ENCODE data around the gene DVL2.

The DVL2 gene

DNA sequence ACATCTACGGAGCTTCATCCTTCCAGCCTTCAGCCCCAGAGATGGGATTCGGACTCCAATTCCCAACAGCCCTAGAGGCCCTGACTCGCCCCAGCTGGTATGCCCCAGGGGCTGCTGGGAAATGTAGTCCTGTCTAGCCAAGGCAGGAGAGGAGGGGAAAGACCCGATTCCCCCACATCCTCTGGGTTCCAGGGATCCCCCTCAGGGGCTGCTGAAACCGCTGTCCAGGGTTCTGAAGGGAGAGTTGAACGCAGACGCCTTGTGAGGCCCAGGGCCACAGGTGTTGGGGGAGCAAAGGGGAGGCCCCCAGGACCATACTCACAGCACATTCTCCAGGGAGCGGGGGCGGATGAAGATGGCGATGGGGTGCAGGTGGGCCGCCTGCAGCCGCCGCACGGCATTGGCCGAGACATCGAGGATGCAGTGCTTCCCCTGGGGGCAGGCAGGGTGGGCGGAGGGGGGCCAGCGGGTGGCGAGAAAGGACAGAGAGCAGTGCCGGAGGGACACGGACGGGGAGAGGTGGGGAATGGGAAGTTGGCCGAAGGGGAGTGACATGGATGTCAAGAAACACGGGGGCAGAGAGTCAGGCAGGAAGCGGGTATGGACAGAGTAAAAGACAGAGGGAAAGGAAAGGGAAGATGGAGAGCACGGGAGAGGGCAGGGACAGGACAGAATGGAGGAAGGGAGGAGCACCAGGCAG, 42.6 kb downstream of the DVL2 start:
- no peak for TF ChIP-seq CTCF (conservative IDR thresholded peaks at IDR 0.05; ENCODE audit: low read depth, low read length)
- H3K4me3 ChIP-seq (ENCODE audit: low read depth, low read length), result no peak overlapping the region
- DNase-seq (ENCODE audit: low read depth), result peak; percentile 46

DNA sequence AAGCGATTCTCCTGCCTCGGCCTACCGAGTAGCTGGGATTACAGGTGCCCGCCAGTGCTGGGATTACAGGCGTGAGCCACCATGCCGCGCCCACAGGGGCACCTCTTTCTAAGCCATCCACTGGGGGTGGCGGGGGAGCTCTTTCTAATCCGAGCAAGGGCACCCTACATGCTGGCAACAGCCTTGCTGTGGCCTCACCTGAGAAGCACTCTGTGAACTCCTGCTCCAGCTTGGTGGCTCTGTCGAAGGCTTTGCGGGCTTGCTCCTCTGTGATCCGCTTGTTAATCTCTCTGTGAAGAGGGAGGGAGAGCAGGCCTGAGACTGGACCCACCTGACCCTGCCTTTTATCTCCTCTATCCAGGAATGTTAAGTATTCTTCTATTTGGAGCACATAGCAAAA, 43.2 kb downstream of the DVL2 start:
- DNase-seq (ENCODE audit: low read depth), result no peak
- TF ChIP-seq CTCF (conservative IDR thresholded peaks at IDR 0.05; ENCODE audit: low read depth, low read length), result no peak
- H3K4me3 ChIP-seq (ENCODE audit: low read depth, low read length), result no peak overlapping the region

DNA sequence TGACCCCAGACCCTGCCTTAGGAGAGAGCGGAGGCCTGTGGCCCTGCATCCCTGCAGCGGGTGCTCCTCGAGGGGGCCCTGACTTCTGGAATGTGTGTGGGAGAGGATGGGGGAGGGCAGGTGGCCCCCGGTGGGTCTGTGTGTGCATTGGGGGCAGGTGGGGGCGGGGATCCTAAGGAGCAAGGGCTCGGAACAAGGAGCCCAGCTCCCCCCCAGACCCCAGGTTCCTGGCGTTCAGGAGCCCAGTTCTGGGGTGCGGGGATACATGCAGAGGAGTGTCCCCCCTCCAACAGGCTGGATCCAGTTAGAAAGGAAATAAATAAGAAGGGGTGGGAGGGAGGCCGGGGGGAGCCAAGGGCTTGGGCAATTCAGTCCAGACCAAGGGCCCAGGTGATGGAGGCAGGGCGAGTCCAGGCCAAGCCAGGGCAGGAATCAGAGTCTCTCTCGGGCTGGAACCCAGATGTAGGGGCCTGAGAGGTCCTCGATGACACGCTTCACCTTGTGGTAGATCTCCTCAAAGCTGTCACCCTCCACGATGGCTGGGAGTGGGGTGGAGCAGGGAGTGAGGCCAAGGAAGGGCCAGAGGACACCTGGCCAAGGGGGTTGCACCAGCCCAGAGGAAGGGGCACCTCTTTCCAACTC, 43.9 kb downstream of the DVL2 start:
- H3K4me3 ChIP-seq (ENCODE audit: low read depth, low read length), result no peak overlapping the region
- no peak for TF ChIP-seq CTCF (conservative IDR thresholded peaks at IDR 0.05; ENCODE audit: low read depth, low read length)
- no peak for DNase-seq (ENCODE audit: low read depth)

- peak; percentile 15 for TF ChIP-seq CTCF (conservative IDR thresholded peaks at IDR 0.05; ENCODE audit: low read depth, low read length)
- no peak overlapping the region for H3K4me3 ChIP-seq (ENCODE audit: low read depth, low read length)
- no peak for DNase-seq (ENCODE audit: low read depth)
Measured at GRCh38 chr17:7186241-7186640, 48.1 kb downstream of the DVL2 start.

DNA sequence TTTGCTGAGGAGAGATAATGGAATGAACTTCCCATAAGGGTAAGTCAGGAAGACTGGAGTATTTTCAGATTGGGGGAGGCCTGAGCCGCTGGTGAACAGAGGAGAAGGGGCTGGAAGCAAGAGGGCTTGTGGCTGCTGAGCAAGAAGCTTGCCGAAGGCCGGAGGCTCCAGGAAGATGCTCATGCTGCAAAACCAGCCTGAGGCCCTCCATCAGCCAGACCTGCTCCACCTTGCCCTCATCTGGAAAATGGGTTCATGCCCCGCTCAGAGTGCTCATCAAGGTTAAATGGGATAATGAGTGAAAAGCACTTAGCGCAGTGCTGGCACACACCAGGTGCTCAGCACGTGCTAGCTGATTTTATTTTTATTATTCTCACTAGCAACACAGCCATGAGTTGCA, 49.7 kb downstream of the DVL2 start:
- no peak overlapping the region for H3K4me3 ChIP-seq (ENCODE audit: low read depth, low read length)
- TF ChIP-seq CTCF (conservative IDR thresholded peaks at IDR 0.05; ENCODE audit: low read depth, low read length), result no peak
- no peak for DNase-seq (ENCODE audit: low read depth)

GRCh38 chr17:7184091-7184488, 50.2 kb downstream of the DVL2 start:
- TF ChIP-seq CTCF (conservative IDR thresholded peaks at IDR 0.05; ENCODE audit: low read depth, low read length), result no peak
- DNase-seq (ENCODE audit: low read depth), result no peak

More at GRCh38 chr17:7184091-7184488, 50.2 kb downstream of the DVL2 start:
- H3K4me3 ChIP-seq (ENCODE audit: low read depth, low read length), result no peak overlapping the region
